ENCODE results near the gene ROBO1. TPM values are rescaled to one million over a fixed set of nuclear protein-coding genes. Genes with fewer than 3 reads are reported as not detected.

ROBO1 gene
- total RNA-seq, 1 donor from 2014 or later, result 250 TPM

DNA sequence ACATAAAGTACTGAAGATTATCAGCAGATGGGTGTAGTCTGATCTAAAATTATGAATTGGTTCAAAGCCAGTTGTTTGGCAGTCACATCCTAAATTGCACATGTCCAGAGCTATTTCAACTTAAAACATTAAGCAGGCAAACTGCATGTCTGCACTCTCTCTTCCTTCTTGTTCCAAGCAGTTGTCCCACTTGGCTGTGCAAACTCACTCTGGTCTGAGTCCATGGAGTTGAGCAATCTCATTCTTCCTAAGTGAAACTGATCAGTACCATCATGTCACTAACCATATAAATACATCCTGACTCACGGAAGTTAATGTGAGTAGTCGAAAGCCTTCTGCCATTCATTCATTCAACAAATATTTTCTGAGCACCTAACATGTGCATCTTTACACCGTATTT, 353.0 kb downstream of the ROBO1 start:
- Mint-ChIP-seq H3K4me1 (ENCODE audit: unreplicated experiment) (peaks cover 2% of the 10 kb centered on the region), H3K27ac (ENCODE audit: unreplicated experiment) (no peak overlapping the region), H3K36me3 (ENCODE audit: low read depth, unreplicated experiment) (no peaks in the 10 kb centered on the region), H3K27me3 (ENCODE audit: unreplicated experiment) (no peaks in the 10 kb centered on the region), H3K9me3 (ENCODE audit: unreplicated experiment) (no peaks in the 10 kb centered on the region), H3K4me3 (ENCODE audit: unreplicated experiment) (no peak overlapping the region)
- no peak for DNase-seq (ENCODE audit: low spot score)
- TF ChIP-seq, protein P1, sequence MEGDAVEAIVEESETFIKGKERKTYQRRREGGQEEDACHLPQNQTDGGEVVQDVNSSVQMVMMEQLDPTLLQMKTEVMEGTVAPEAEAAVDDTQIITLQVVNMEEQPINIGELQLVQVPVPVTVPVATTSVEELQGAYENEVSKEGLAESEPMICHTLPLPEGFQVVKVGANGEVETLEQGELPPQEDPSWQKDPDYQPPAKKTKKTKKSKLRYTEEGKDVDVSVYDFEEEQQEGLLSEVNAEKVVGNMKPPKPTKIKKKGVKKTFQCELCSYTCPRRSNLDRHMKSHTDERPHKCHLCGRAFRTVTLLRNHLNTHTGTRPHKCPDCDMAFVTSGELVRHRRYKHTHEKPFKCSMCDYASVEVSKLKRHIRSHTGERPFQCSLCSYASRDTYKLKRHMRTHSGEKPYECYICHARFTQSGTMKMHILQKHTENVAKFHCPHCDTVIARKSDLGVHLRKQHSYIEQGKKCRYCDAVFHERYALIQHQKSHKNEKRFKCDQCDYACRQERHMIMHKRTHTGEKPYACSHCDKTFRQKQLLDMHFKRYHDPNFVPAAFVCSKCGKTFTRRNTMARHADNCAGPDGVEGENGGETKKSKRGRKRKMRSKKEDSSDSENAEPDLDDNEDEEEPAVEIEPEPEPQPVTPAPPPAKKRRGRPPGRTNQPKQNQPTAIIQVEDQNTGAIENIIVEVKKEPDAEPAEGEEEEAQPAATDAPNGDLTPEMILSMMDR (IDR thresholded peaks at IDR 0.05; ENCODE audit: unreplicated experiment), result no peak

DNA sequence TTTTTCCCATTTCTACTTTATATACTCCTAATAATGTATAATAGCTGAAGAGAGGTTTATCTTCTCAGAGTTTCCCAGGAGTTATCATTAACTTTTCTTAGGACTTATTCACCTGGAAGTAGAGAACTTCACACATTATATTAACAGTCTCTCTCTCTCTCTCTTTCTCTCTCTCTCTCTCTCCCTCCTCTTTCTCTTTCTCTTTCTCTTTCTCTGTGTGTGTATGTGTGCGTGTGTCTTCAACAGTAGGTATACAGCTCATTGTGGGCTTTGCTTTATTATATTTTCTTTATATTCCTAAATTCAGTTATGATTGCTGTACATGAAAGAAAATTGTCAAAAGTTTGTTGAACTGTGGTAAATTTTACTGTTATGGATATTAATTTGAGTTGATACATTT, 353.8 kb downstream of the ROBO1 start:
- Mint-ChIP-seq H3K27me3 (ENCODE audit: unreplicated experiment) (no peaks in the 10 kb centered on the region), H3K36me3 (ENCODE audit: low read depth, unreplicated experiment) (no peaks in the 10 kb centered on the region), H3K4me1 (ENCODE audit: unreplicated experiment) (peaks cover 2% of the 10 kb centered on the region), H3K4me3 (ENCODE audit: unreplicated experiment) (no peak overlapping the region), H3K9me3 (ENCODE audit: unreplicated experiment) (no peaks in the 10 kb centered on the region), H3K27ac (ENCODE audit: unreplicated experiment) (no peak overlapping the region)
- DNase-seq (ENCODE audit: low spot score), result no peak
- TF ChIP-seq, protein P1 (IDR thresholded peaks at IDR 0.05; ENCODE audit: unreplicated experiment), result no peak

DNA sequence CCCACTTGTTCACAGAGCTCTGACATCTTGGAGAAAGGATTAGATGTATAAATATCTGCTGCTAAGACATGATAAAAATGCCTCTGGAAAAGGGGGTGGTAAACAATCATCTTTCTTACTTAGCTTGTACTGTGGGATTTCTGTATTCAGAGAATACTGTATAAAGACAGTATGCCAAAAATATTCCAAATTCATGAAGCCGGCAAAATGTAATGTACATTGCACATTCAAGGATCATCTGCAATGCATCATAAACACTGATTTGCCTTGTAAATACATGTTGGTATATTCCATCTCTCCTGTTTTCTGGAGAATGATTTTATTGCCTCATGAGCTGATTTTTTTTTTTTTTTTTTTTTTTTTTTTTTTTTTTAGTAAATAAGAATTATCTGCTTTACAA, 355.3 kb downstream of the ROBO1 start:
- Mint-ChIP-seq H3K4me1 (ENCODE audit: unreplicated experiment) (peaks cover 2% of the 10 kb centered on the region), H3K36me3 (ENCODE audit: low read depth, unreplicated experiment) (no peaks in the 10 kb centered on the region), H3K9me3 (ENCODE audit: unreplicated experiment) (no peaks in the 10 kb centered on the region), H3K27ac (ENCODE audit: unreplicated experiment) (no peak overlapping the region), H3K27me3 (ENCODE audit: unreplicated experiment) (no peaks in the 10 kb centered on the region), H3K4me3 (ENCODE audit: unreplicated experiment) (no peak overlapping the region)
- no peak for DNase-seq (ENCODE audit: low spot score)
- TF ChIP-seq, protein P1 (IDR thresholded peaks at IDR 0.05; ENCODE audit: unreplicated experiment), result no peak

DNA sequence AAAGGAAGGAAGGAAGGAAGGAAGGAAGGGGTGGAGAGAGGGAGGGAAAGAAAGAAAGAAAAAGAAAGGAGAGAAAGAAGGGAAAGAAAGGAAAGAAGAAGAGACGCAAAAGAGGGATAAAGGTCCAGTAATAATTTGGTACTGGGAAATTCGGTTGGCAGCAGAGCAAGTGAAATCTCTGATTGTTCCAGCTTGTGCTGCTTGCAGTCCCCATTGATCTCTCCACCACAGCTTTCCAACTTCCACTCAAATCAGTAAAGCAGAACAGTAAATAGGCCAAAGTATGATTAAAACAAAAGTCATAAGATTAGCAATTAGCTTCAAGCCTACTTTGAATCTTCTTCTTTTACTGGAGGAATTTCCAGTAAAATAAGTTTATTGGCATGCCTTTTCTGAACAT, 357.2 kb downstream of the ROBO1 start:
- Mint-ChIP-seq H3K4me1 (ENCODE audit: unreplicated experiment) (peaks cover 2% of the 10 kb centered on the region), H3K4me3 (ENCODE audit: unreplicated experiment) (no peak overlapping the region), H3K27ac (ENCODE audit: unreplicated experiment) (no peak overlapping the region), H3K9me3 (ENCODE audit: unreplicated experiment) (no peaks in the 10 kb centered on the region), H3K36me3 (ENCODE audit: low read depth, unreplicated experiment) (no peaks in the 10 kb centered on the region), H3K27me3 (ENCODE audit: unreplicated experiment) (no peaks in the 10 kb centered on the region)
- DNase-seq (ENCODE audit: low spot score), result no peak
- TF ChIP-seq, protein P1 (IDR thresholded peaks at IDR 0.05; ENCODE audit: unreplicated experiment), result no peak

DNA sequence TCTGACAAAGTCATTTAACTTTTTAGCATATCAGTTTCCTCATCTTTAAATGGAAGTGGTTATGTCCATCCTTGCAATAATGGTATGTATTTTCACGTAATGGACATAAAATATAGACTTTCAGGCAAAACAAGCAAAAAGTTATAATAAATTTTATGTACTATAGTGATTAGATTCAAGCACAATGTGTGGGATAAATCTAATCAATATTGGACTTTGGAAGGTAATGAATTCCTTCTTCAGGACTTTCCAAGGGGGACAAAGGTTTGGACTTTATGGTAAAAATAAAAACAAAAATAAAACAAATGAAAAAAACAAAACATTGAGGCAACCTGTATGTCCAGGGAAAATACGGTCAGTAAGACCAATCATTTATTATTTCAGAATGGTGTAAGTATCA, 357.7 kb downstream of the ROBO1 start:
- Mint-ChIP-seq H3K27ac (ENCODE audit: unreplicated experiment) (no peak overlapping the region), H3K4me3 (ENCODE audit: unreplicated experiment) (no peak overlapping the region), H3K27me3 (ENCODE audit: unreplicated experiment) (no peaks in the 10 kb centered on the region), H3K9me3 (ENCODE audit: unreplicated experiment) (no peaks in the 10 kb centered on the region), H3K36me3 (ENCODE audit: low read depth, unreplicated experiment) (no peaks in the 10 kb centered on the region), H3K4me1 (ENCODE audit: unreplicated experiment) (peaks cover 2% of the 10 kb centered on the region)
- DNase-seq (ENCODE audit: low spot score), result no peak
- TF ChIP-seq, protein P1 (IDR thresholded peaks at IDR 0.05; ENCODE audit: unreplicated experiment), result no peak

Measured in endothelial cell (in vitro differentiated cells).